Measurements from ENCODE around the gene ZBED2. TPM values are rescaled to one million over a fixed set of nuclear protein-coding genes. Genes with fewer than 3 reads are reported as not detected.
"Not testable (repeated sequence)": the region's sequence is repeated elsewhere in the genome, so short reads cannot be mapped to it uniquely, and the experiment has no call there.

ZBED2 gene, protein sequence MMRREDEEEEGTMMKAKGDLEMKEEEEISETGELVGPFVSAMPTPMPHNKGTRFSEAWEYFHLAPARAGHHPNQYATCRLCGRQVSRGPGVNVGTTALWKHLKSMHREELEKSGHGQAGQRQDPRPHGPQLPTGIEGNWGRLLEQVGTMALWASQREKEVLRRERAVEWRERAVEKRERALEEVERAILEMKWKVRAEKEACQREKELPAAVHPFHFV
- total RNA-seq, result 1 to 10 TPM; 4.2 to 9.4 (median 6.2) TPM

DNA sequence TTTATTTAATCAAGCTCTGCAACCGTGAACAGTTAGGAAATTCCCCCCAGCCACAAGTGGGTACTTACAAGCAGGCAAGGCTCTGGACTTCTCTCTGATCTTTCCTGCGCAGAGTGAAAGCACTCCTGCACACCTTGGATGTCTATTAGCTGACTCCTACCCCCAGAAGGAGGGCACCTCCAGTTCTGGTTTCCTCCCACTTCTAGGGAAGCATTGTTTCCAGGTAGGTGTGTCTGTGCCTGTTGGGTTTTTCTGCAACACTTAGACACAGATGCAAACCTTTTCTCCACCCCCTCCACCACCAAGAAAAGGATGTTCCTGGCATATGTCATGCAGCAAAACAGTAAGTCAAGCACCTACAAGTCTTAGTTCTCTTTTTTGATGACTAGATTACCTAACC lies at the start of gene ZBED2:
Gene ZBED2 (minus strand): TSS at position 115 of the 400 bp plus-strand sequence. CDS start 1,145 bp downstream, outside the sequence.
- Histone ChIP-seq H3K9me3 (no peaks in the 10 kb centered on the region), H3K27me3 (no peaks in the 10 kb centered on the region), H3K27ac (peak within 1 kb of the TSS in 3 of 4 donors; percentile 44 to 67 (median 50)), H3K4me3 (peak within 1 kb of the TSS in 2 of 4 donors; percentile 17 to 32), H3K36me3 (no peaks in the 10 kb centered on the region), H3K4me1 (peaks cover 3 to 41% (median 8%) of the 10 kb centered on the region in 3 donors)
- intact Hi-C loops (cut with DNase I), result no loop called here
- no peak for DNase-seq
- TF ChIP-seq POLR2A (IDR thresholded peaks at IDR 0.05), result no peak
- TF ChIP-seq, protein P1, sequence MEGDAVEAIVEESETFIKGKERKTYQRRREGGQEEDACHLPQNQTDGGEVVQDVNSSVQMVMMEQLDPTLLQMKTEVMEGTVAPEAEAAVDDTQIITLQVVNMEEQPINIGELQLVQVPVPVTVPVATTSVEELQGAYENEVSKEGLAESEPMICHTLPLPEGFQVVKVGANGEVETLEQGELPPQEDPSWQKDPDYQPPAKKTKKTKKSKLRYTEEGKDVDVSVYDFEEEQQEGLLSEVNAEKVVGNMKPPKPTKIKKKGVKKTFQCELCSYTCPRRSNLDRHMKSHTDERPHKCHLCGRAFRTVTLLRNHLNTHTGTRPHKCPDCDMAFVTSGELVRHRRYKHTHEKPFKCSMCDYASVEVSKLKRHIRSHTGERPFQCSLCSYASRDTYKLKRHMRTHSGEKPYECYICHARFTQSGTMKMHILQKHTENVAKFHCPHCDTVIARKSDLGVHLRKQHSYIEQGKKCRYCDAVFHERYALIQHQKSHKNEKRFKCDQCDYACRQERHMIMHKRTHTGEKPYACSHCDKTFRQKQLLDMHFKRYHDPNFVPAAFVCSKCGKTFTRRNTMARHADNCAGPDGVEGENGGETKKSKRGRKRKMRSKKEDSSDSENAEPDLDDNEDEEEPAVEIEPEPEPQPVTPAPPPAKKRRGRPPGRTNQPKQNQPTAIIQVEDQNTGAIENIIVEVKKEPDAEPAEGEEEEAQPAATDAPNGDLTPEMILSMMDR (IDR thresholded peaks at IDR 0.05), result no peak
- 50 to 64% methylated on average over 2 of the region's 2 CpGs for WGBS, 2 donors

DNA sequence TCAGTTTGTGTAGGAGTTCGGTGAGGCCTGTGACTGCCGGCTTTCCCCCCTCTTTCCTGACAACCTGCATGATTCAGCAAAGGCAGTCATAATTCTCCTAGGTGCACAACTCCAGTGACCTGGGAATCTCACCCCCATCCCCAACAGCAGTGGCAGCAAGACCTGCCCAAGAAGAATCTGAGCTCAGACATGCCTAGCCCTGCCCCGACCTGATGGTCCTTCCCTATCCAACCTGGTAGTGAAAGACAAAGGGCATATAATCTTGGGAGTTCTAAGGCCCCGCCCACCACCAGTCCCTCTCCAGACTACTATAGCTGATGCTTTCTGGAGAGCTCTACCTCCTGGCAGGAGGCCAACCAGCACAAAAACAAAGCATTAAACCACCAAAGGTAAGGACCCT lies 44.2 kb upstream of the ZBED2 start:
- H3K27me3 ChIP-seq, result no peaks in the 10 kb centered on the region
- H3K4me3 ChIP-seq, result no peak overlapping the region
- no peaks in the 10 kb centered on the region for H3K36me3 ChIP-seq
- H3K9me3 ChIP-seq, result no peaks in the 10 kb centered on the region
- WGBS, 2 donors, result 18% methylated on average over 2 of the region's 4 CpGs; no CpG with 5 or more reads in 1 of the 2 donors
- intact Hi-C loops (cut with DNase I), result no loop called here
- no peak for TF ChIP-seq POLR2A (IDR thresholded peaks at IDR 0.05)
- TF ChIP-seq, protein P1 (IDR thresholded peaks at IDR 0.05), result no peak
- H3K27ac ChIP-seq, result no peak overlapping the region
- H3K4me1 ChIP-seq, result peaks cover 0 to 4% (median 0%) of the 10 kb centered on the region in 3 donors
- no peak for DNase-seq

DNA sequence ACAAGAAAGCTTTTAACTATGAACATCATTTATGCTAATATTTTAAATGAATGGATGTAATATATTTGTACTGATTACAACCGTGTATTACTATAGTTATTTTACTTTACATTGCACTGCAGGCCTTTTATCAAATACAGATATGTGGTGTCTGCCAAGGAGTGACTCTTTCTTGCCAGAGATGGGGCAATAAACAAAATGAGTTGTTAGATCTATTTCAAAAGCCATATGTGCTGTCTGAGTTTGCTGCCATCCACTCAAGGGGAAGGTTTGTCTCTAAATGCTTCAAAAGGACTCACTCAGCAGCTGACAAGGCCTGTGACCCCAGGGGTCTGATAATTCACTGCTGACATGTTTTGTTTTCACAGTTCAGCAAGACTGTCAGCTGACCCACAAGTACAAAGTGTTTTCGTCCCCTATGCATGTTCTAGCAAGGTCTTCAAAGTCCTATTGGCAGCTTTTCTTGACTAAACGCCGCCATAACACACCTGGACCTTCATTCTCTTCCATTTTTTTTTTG lies 41.3 kb upstream of the ZBED2 start:
- Histone ChIP-seq H3K4me1 (peaks cover 0 to 4% (median 0%) of the 10 kb centered on the region in 3 donors), H3K9me3 (no peaks in the 10 kb centered on the region), H3K27ac (no peak overlapping the region), H3K27me3 (no peaks in the 10 kb centered on the region), H3K4me3 (no peak overlapping the region), H3K36me3 (no peaks in the 10 kb centered on the region)
- DNase-seq, result no peak
- TF ChIP-seq, protein P1 (IDR thresholded peaks at IDR 0.05), result no peak
- TF ChIP-seq POLR2A (IDR thresholded peaks at IDR 0.05), result no peak
- intact Hi-C loops (cut with DNase I), result no loop called here
- 21 to 45% methylated on average over 4 of the region's 4 CpGs for WGBS, 2 donors

DNA sequence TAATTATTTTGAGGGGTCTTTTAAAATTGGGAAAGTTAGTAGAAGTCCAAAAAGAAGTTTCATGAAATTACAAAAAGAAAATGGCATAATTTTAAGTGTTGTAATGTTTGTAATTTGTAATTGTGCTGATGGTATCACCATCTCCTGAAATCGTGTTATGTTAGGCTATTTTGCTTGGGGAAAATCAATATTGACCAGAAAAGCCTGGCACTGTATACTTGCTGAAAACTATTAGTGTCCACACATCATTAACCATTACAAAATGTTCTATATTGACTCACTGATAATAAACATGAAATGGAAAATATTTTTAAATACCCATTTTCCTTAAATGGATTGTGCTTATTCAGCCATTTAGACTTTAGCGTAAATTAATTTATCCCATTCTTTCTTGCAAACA lies 40.3 kb upstream of the ZBED2 start:
- H3K4me3 ChIP-seq, result no peak overlapping the region
- H3K27me3 ChIP-seq, result no peaks in the 10 kb centered on the region
- no peak for DNase-seq
- peaks cover 0 to 4% (median 0%) of the 10 kb centered on the region in 3 donors for H3K4me1 ChIP-seq
- no peak overlapping the region for H3K27ac ChIP-seq
- no peaks in the 10 kb centered on the region for H3K36me3 ChIP-seq
- 81 to 82% methylated on average over 2 of the region's 2 CpGs for WGBS, 2 donors
- H3K9me3 ChIP-seq, result no peaks in the 10 kb centered on the region
- TF ChIP-seq, protein P1 (IDR thresholded peaks at IDR 0.05), result no peak
- no peak for TF ChIP-seq POLR2A (IDR thresholded peaks at IDR 0.05)
- intact Hi-C loops (cut with DNase I), result no loop called here

DNA sequence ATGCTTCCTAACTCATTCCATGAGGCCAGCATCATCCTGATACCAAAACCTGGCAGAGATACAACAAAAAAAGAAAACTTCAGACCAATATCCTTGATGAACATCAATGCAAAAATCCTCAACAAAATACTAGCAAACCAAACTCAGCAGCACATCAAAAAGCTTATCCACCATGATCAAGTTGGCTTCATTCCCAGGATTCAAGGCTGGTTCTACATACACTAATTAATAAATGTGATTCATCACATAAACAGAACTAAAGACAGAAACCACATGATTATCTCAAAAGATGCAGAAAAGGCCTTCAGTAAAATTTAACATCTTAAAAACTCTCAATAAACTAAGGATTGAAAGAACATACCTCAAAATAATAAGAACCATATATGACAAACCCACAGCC lies 35.5 kb upstream of the ZBED2 start:
- H3K36me3 ChIP-seq; H3K9me3 ChIP-seq; H3K4me3 ChIP-seq; DNase-seq; H3K27ac ChIP-seq; H3K4me1 ChIP-seq; intact Hi-C loops (cut with DNase I); H3K27me3 ChIP-seq: not testable (repeated sequence)

DNA sequence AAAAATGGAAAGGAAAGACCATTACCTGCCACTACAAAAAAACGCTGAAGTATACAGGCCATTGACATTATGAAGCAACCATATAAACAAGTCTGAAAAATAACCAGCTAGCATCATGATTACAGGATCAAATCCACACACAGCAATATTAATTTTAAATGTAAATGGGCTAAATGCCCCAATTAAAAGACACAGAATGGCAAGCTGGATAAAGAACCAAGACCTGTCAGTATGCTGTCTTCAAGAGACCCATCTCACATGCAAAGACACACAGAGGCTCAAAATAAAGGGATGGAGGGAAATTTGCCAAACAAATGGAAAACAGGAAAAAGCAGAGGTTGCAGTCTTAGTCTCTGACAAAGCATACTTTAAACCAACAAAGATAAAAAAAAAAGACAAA lies 33.9 kb upstream of the ZBED2 start:
- H3K4me3 ChIP-seq; H3K36me3 ChIP-seq; intact Hi-C loops (cut with DNase I); H3K27me3 ChIP-seq; H3K4me1 ChIP-seq; H3K9me3 ChIP-seq; H3K27ac ChIP-seq; DNase-seq: not testable (repeated sequence)
- WGBS, 2 donors, result 96% methylated on average over 1 of the region's 1 CpG
